ENCODE results near the gene NIPA2.

Gene NIPA2

GRCh38 chr15:22902981-22903380 is 64.5 kb downstream of the NIPA2 start:
- DNase-seq (ENCODE audit: low read depth in 2 of 2) = no peak

- DNase-seq (ENCODE audit: low read depth in 2 of 2) = no peak
These were observed 65.0 kb downstream of the NIPA2 start for GRCh38 chr15:22903427-22903826.

GRCh38 chr15:22903961-22904534 is 65.6 kb downstream of the NIPA2 start:
- DNase-seq (ENCODE audit: low read depth in 2 of 2) = no peak

GRCh38 chr15:22904736-22905135 is 66.3 kb downstream of the NIPA2 start:
- no peak for DNase-seq (ENCODE audit: low read depth in 2 of 2)

GRCh38 chr15:22907161-22907950 is 68.9 kb downstream of the NIPA2 start:
- DNase-seq (ENCODE audit: low read depth in 2 of 2) = no peak

- DNase-seq (ENCODE audit: low read depth in 2 of 2) = no peak
These were observed 70.4 kb downstream of the NIPA2 start for GRCh38 chr15:22908830-22909229.

GRCh38 chr15:22911306-22911705 is 72.8 kb downstream of the NIPA2 start:
- no peak for DNase-seq (ENCODE audit: low read depth in 2 of 2)

- DNase-seq (ENCODE audit: low read depth in 2 of 2) = no peak
These were observed 73.8 kb downstream of the NIPA2 start for GRCh38 chr15:22912256-22912655.

- no peak for DNase-seq (ENCODE audit: low read depth in 2 of 2)
These were observed 75.3 kb downstream of the NIPA2 start for GRCh38 chr15:22913646-22914380.

- no peak for DNase-seq (ENCODE audit: low read depth in 2 of 2)
These were observed 77.5 kb downstream of the NIPA2 start for GRCh38 chr15:22915866-22916515.

- DNase-seq (ENCODE audit: low read depth in 2 of 2) = no peak
These were observed 78.3 kb downstream of the NIPA2 start for GRCh38 chr15:22916606-22917350.

GRCh38 chr15:22917556-22917955 is 79.1 kb downstream of the NIPA2 start:
- no peak for DNase-seq (ENCODE audit: low read depth in 2 of 2)

All from stimulated activated CD8-positive, alpha-beta memory T cell treated with anti-CD3 and anti-CD28 coated beads, Interleukin-15, amount 100 ng/mL, for 48 hours (primary cell).